Mesendoderm (in vitro differentiated cells): ENCODE data around the gene C19orf81.

ENCODE experiments used
- DNase-seq: peaks from one replicate; pipeline ENCODE4 v3.0.0; 2013
- H2AK5ac ChIP-seq: 2 replicates; pipeline ENCODE4 v1.6.1; 2013; ENCODE audit warnings: low read length, inconsistent platforms
- H2BK120ac ChIP-seq: 2 replicates; pipeline ENCODE4 v1.6.1; 2013; ENCODE audit warnings: low read depth, mild to moderate bottlenecking, low read length, moderate library complexity, mixed read lengths
- H2BK15ac ChIP-seq: replicated peaks from 2 replicates; pipeline ENCODE4 v1.6.1; 2013; ENCODE audit warnings: low read depth, mild to moderate bottlenecking, moderate library complexity
- H2BK5ac ChIP-seq: 2 replicates; pipeline ENCODE4 v1.6.1; 2013; ENCODE audit warnings: low read length, inconsistent platforms
- H3K18ac ChIP-seq: 2 replicates; pipeline ENCODE4 v1.6.1; 2013; ENCODE audit warnings: mild to moderate bottlenecking, low read length, mixed read lengths
- H3K23ac ChIP-seq: one replicate; pipeline ENCODE4 v1.6.1; 2013; ENCODE audit warnings: low read length
- H3K27ac ChIP-seq: 2 replicates; pipeline ENCODE4 v1.5.1; 2013; ENCODE audit warnings: low read depth, mild to moderate bottlenecking, inconsistent platforms, low read length, moderate library complexity
- H3K27me3 ChIP-seq: 2 replicates; pipeline ENCODE4 v1.6.1; 2013; ENCODE audit warnings: low read length, control low read depth, mild to moderate bottlenecking, inconsistent platforms; ENCODE audit not compliant: insufficient read depth, poor library complexity
- H3K36me3 ChIP-seq: 2 replicates; pipeline ENCODE4 v1.6.1; 2013; ENCODE audit warnings: low read length, inconsistent platforms; ENCODE audit not compliant: control insufficient read depth, insufficient read depth
- H3K4ac ChIP-seq: one replicate; pipeline ENCODE4 v1.6.1; 2013; ENCODE audit warnings: low read depth, mild to moderate bottlenecking, low read length, moderate library complexity
- H3K4me1 ChIP-seq: 2 replicates; pipeline ENCODE4 v1.6.1; 2013; ENCODE audit warnings: low read depth, low read length, inconsistent platforms; ENCODE audit not compliant: control insufficient read depth
- H3K4me2 ChIP-seq: 2 replicates; pipeline ENCODE4 v1.6.1; 2013; ENCODE audit warnings: low read length
- H3K4me3 ChIP-seq: 2 replicates; pipeline ENCODE4 v1.5.1; 2013; ENCODE audit warnings: mild to moderate bottlenecking, low read length
- H3K56ac ChIP-seq: one replicate; pipeline ENCODE4 v1.6.1; 2013; ENCODE audit warnings: low read length
- H3K79me1 ChIP-seq: 2 replicates; pipeline ENCODE4 v1.6.1; 2013; ENCODE audit warnings: low read length, inconsistent platforms
- H3K79me2 ChIP-seq: 2 replicates; pipeline ENCODE4 v1.6.1; 2013; ENCODE audit warnings: mild to moderate bottlenecking, low read length; ENCODE audit not compliant: control insufficient read depth, insufficient read depth
- H3K9ac ChIP-seq: 2 replicates; pipeline ENCODE4 v1.6.1; 2013; ENCODE audit warnings: low read length, inconsistent platforms
- H4K5ac ChIP-seq: one replicate; pipeline ENCODE4 v1.6.1; 2013; ENCODE audit warnings: low read length
- H4K8ac ChIP-seq: one replicate; pipeline ENCODE4 v1.6.1; 2013; ENCODE audit warnings: low read depth, mild to moderate bottlenecking, control low read depth, low read length, moderate library complexity
- WGBS: extraction: QIAGEN DNeasy Blood & Tissue Kit; methylation state at CpG from one replicate; pipeline ENCODE4 v1.1.7; 2013; ENCODE audit warnings: low lambda C conversion rate, missing lambda C conversion rate; ENCODE audit not compliant: insufficient coverage; ENCODE audit errors: extremely low coverage; 5-methylcytosine and 5-hydroxymethylcytosine counted together

Gene C19orf81

DNA sequence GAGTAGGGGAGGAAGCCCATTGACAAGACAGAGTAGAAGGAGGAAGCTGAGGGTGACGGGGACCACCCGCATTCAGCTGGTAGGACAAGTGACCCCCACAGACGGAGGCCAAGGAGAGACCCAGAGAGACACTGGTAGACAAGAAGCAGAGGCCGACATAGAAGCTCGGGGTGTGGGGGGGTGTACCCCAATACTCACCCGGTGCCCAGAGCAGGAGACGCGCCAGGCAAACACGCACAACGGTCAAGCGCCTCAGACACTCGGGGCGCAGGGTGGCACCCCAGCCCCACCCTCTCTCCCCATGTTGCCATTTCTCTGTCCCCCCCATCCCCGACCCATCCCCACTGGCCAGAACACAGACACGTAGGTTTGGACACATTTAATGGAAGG, 46.8 kb downstream of the C19orf81 start:
- no peaks in the 10 kb centered on the region for H3K36me3 ChIP-seq
- no peak overlapping the region for H3K18ac ChIP-seq
- no peak overlapping the region for H3K56ac ChIP-seq
- no peak overlapping the region for H3K4ac ChIP-seq
- no peaks in the 10 kb centered on the region for H3K4me1 ChIP-seq
- no peak overlapping the region for H2AK5ac ChIP-seq
- no peak overlapping the region for H4K5ac ChIP-seq
- H3K23ac ChIP-seq, result no peak overlapping the region
- H3K4me2 ChIP-seq, result no peak overlapping the region
- DNase-seq, result no peak
- no peak overlapping the region for H4K8ac ChIP-seq
- H2BK120ac ChIP-seq, result no peak overlapping the region
- no CpG with 5 or more reads among the region's 15 CpGs for WGBS
- H3K4me3 ChIP-seq, result no peak overlapping the region
- H2BK5ac ChIP-seq, result no peak overlapping the region
- peaks cover 30% of the 10 kb centered on the region for H3K27me3 ChIP-seq
- H2BK15ac ChIP-seq, result no peak overlapping the region
- no peaks in the 10 kb centered on the region for H3K79me1 ChIP-seq
- H3K27ac ChIP-seq, result no peak overlapping the region
- H3K79me2 ChIP-seq, result no peaks in the 10 kb centered on the region
- H3K9ac ChIP-seq, result no peak overlapping the region

DNA sequence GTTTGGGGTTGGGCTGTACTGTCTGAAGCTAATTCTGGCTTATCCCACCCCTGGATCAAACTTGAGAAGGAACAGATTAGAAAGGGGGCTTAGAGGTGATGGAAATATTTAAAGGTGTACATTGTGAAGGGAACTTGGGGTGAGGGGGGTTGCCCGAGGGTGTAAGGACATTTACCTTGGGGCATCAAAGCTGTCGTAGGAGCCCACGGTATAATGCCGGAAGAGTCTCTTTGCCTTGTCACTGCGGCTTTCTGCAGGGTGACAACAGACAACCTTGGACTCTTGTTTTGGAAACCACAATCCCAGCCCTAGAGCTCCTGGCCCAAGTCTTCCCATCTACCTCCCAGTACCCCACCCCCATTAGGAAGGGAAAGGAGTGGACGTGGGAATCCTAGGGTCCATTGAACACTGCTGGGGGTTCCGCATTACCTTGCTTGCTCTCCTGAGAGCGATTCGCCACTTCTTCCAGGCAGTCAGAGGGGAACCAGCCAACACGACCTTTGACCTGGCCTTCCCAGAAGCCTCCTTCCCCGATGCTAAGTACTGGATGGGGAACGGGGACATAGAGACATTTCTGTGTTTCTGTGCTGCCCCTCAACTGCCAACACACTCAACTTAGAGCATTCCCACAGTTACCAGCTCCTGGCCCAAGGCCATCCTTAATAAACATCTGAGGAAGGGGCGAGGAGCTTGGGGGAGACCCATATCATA, 48.3 kb downstream of the C19orf81 start:
- no peak overlapping the region for H3K9ac ChIP-seq
- DNase-seq, result no peak
- no peaks in the 10 kb centered on the region for H3K79me1 ChIP-seq
- H2BK120ac ChIP-seq, result no peak overlapping the region
- no peak overlapping the region for H3K56ac ChIP-seq
- no peak overlapping the region for H3K27ac ChIP-seq
- H2AK5ac ChIP-seq, result no peak overlapping the region
- H4K8ac ChIP-seq, result no peak overlapping the region
- H3K4me2 ChIP-seq, result no peak overlapping the region
- H3K4me1 ChIP-seq, result no peaks in the 10 kb centered on the region
- no peak overlapping the region for H3K4ac ChIP-seq
- WGBS, result no CpG with 5 or more reads among the region's 13 CpGs
- H3K4me3 ChIP-seq, result no peak overlapping the region
- no peak overlapping the region for H3K18ac ChIP-seq
- no peaks in the 10 kb centered on the region for H3K36me3 ChIP-seq
- H3K79me2 ChIP-seq, result no peaks in the 10 kb centered on the region
- H2BK15ac ChIP-seq, result no peak overlapping the region
- no peak overlapping the region for H3K23ac ChIP-seq
- peaks cover 27% of the 10 kb centered on the region for H3K27me3 ChIP-seq
- no peak overlapping the region for H2BK5ac ChIP-seq
- no peak overlapping the region for H4K5ac ChIP-seq

DNA sequence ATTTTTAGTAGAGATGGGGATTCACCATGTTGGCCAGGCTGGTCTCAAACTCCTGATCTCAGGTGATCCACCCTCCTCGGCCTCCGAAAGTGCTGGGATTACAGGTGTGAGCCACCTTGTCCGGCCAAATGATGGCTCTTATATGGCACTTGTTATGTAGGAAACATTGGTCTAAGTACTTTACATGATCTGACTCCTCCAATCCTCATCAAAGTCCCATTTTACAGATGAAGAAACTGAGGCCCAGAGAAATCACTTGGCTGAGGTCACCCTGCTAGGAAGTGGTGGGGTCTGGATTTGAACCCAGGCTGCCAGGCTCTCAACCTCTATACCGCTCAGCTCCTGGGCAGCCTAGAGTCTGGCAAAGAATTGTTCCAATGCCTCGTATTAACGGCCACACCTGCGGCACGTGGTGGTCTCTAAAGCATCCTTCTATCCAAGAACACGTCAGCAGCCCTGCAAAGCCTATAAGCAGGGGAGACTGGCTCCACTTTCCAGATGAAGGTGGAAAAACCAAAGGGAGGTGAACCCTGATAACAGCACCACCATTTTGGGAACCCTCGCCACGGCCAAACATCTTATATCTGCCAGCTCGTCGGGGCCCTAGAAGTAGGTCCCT, 52.2 kb downstream of the C19orf81 start:
- no peak overlapping the region for H2AK5ac ChIP-seq
- H4K5ac ChIP-seq, result no peak overlapping the region
- no peak overlapping the region for H3K4me3 ChIP-seq
- H3K27me3 ChIP-seq, result peaks cover 9% of the 10 kb centered on the region
- H3K4me2 ChIP-seq, result no peak overlapping the region
- no peaks in the 10 kb centered on the region for H3K36me3 ChIP-seq
- no peak overlapping the region for H3K18ac ChIP-seq
- no peak overlapping the region for H2BK15ac ChIP-seq
- no peak overlapping the region for H3K9ac ChIP-seq
- no peaks in the 10 kb centered on the region for H3K4me1 ChIP-seq
- no peak overlapping the region for H3K27ac ChIP-seq
- no peak for DNase-seq
- no peaks in the 10 kb centered on the region for H3K79me1 ChIP-seq
- no peak overlapping the region for H2BK120ac ChIP-seq
- H3K56ac ChIP-seq, result no peak overlapping the region
- H4K8ac ChIP-seq, result no peak overlapping the region
- no peak overlapping the region for H2BK5ac ChIP-seq
- no CpG with 5 or more reads among the region's 13 CpGs for WGBS
- H3K23ac ChIP-seq, result no peak overlapping the region
- H3K4ac ChIP-seq, result no peak overlapping the region
- H3K79me2 ChIP-seq, result no peaks in the 10 kb centered on the region

DNA sequence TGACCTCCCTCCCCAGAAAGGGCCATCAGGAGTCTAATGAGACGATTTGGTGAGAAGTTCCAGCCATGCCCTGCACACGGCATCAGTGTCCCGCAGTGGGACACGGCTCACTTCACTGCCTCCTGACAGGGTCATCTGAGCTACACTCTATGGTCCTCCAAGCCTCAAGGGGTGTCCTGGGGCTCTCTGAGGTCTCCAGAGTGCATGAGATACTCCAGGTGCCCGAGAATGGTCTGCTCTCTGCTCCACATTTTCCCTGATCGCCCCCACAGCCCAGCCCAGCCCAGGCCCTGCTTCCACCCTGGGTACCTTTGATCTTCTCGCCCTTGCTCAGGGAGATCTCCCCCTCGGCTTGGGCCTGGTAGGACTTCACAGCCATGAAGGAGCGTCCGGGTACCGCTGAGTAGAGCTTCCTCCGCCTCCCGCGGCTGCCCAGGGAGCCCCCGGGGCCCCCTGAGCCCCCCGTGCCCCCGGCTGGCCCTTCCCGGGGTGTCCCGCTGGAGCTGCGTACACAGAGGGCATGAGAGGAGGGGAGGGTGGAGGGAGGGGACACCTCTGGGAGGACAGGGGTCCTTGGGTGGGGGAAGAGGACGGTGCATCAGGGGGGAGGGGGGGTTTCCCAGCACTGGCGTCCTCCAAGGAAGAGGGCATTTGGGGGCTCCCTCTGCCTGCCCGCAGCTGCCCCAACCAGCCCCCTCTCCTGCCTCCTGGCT, 53.1 kb downstream of the C19orf81 start:
- H3K4me2 ChIP-seq, result no peak overlapping the region
- DNase-seq, result no peak
- no peak overlapping the region for H3K4ac ChIP-seq
- no peak overlapping the region for H3K18ac ChIP-seq
- H3K4me3 ChIP-seq, result no peak overlapping the region
- no peaks in the 10 kb centered on the region for H3K79me1 ChIP-seq
- peaks cover 6% of the 10 kb centered on the region for H3K27me3 ChIP-seq
- H2BK5ac ChIP-seq, result no peak overlapping the region
- no peak overlapping the region for H3K9ac ChIP-seq
- H3K4me1 ChIP-seq, result no peaks in the 10 kb centered on the region
- no peak overlapping the region for H4K5ac ChIP-seq
- no peak overlapping the region for H3K27ac ChIP-seq
- no CpG with 5 or more reads among the region's 23 CpGs for WGBS
- H4K8ac ChIP-seq, result no peak overlapping the region
- no peak overlapping the region for H2BK120ac ChIP-seq
- H3K36me3 ChIP-seq, result no peaks in the 10 kb centered on the region
- no peak overlapping the region for H3K56ac ChIP-seq
- H2BK15ac ChIP-seq, result no peak overlapping the region
- H3K79me2 ChIP-seq, result no peaks in the 10 kb centered on the region
- H3K23ac ChIP-seq, result no peak overlapping the region
- H2AK5ac ChIP-seq, result no peak overlapping the region

DNA sequence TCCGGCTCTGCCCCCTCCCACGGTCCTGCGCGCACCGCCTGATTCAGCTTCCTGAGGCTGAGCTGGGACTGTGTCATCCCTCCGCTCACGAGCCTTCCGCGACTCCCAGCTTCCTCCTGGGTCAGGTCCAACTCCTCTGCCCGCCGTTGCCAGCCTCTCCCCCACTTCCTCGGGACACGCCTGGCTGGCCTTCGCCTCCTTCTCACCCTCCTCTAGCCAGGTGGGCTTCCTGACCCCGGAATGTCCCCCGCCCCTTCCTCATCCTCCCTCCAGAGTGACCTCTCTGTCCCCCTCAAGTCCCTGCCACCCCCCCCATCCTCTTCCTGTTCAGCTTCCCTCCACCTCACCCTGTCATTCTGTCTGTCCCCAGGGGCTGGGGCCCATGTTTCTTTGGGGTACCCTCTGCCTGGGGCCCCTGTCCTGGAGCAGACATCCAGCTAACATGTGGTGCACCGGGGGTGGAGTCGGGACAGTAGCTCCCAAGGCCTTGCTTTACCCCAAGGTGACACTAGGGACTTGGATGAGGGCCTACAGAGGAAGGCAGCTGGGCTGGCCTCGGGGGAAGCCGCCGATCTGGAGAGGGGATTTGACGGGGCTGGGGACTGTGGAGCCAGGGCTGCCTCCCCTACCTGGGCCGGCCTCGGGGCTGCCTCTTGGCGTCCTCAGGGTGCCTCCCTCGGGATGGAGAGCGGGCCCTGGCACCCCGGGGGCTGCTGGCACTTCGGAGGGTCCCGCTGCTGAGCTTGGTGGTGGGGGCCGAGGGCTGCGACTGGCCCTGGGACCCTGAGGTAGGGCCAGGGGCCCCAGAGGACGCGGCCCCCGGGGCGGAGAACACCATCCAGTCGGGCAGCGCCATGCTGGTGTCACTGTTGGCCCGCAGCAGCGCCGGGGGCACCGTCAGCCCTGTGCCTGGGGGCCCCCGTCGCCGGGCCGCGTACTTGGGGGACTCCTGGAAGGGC, 53.9 kb downstream of the C19orf81 start:
- no peak overlapping the region for H3K4me3 ChIP-seq
- no peak overlapping the region for H3K9ac ChIP-seq
- WGBS, result no CpG with 5 or more reads among the region's 47 CpGs
- no peaks in the 10 kb centered on the region for H3K4me1 ChIP-seq
- no peak overlapping the region for H2BK120ac ChIP-seq
- H3K27ac ChIP-seq, result no peak overlapping the region
- H4K8ac ChIP-seq, result no peak overlapping the region
- no peak overlapping the region for H2BK15ac ChIP-seq
- no peak for DNase-seq
- no peak overlapping the region for H3K23ac ChIP-seq
- no peak overlapping the region for H4K5ac ChIP-seq
- H3K79me1 ChIP-seq, result no peaks in the 10 kb centered on the region
- no peak overlapping the region for H3K4me2 ChIP-seq
- H3K27me3 ChIP-seq, result peaks cover 3% of the 10 kb centered on the region
- no peak overlapping the region for H3K56ac ChIP-seq
- H2BK5ac ChIP-seq, result no peak overlapping the region
- no peak overlapping the region for H3K18ac ChIP-seq
- no peak overlapping the region for H2AK5ac ChIP-seq
- no peaks in the 10 kb centered on the region for H3K79me2 ChIP-seq
- H3K36me3 ChIP-seq, result no peaks in the 10 kb centered on the region
- no peak overlapping the region for H3K4ac ChIP-seq
